Body of pancreas (tissue), 4 donors: Measurements from ENCODE around the gene JAG2. TPM values are rescaled to one million over a fixed set of nuclear protein-coding genes. Genes with fewer than 3 reads are reported as not detected.
A peak's percentile ranks its signal among the peaks of the same experiment; 100 is the strongest.

Source experiments
- ATAC-seq: fragments of 150-250 bp; one replicate; pipeline ENCODE4 v1.9.1; 2016
- DNase-seq, 4 donors: peaks; one replicate each; pipeline ENCODE4 v3.0.0-alpha.2; 2019
- H3K27ac ChIP-seq, 4 donors: fragments of 200-600 bp; sonication (generic); 1 replicate in 3 of 4; 2 replicates in 1 of 4; pipeline versions ENCODE4 v1.5.1 to v1.6.1; 2016 to 2019; ENCODE audit warnings: mild to moderate bottlenecking in 1 of 4, mixed read lengths in 1 of 4, moderate library complexity in 1 of 4
- H3K27me3 ChIP-seq, 2 donors: fragments of 200-600 bp; sonication (generic); one replicate each; pipeline ENCODE4 v1.6.0; 2016; ENCODE audit warnings: mild to moderate bottlenecking in 1 of 2
- H3K36me3 ChIP-seq, 2 donors: fragments of 200-600 bp; sonication (generic); replicated peaks in 1 of 2; 2 replicates each; pipeline ENCODE4 v1.5.1; 2016; ENCODE audit warnings: low read depth in 2 of 2; ENCODE audit not compliant: insufficient read depth in 1 of 2
- H3K4me1 ChIP-seq: fragments of 200-600 bp; sonication (generic); one replicate; pipeline ENCODE4 v1.6.0; 2016
- H3K4me3 ChIP-seq, 2 donors: fragments of 200-600 bp; sonication (generic); 1 replicate in 1 of 2; 2 replicates in 1 of 2; pipeline ENCODE4 v1.5.1; 2016 to 2019
- H3K9me3 ChIP-seq, 3 donors: fragments of 200-600 bp; sonication (generic); 1 replicate in 2 of 3; 2 replicates in 1 of 3; pipeline ENCODE4 v1.5.1; 2016
- CTCF ChIP-seq, 7 experiments: fragments of 450-650 bp in 4 of 7; fragments of 200-600 bp in 3 of 7; sonication (generic) in 3 of 7; IDR thresholded peaks; one replicate each; pipeline ENCODE4 v1.5.1; 2016 to 2019; ENCODE audit warnings: antibody characterized with exemption in 7 of 7
- POLR2A ChIP-seq, 3 donors: fragments of 450-650 bp; IDR thresholded peaks; one replicate each; pipeline ENCODE4 v1.6.1; 2016; ENCODE audit warnings: antibody characterized with exemption in 3 of 3, mild to moderate bottlenecking in 2 of 3
- WGBS, 2 donors: methylation state at CpG; one replicate each; pipeline ENCODE4 v1.1.5; 2017; 5-methylcytosine and 5-hydroxymethylcytosine counted together
- intact Hi-C: fragments of 100-400 bp; cut with DNase I; formaldehyde crosslinking; loops from one replicate; pipeline ENCODE4 v1.15.1; 2023
- total RNA-seq, 2 donors: library from RNA; depleted of rRNA; stranded (reverse); fragments of >200 nt; gene quantifications; one replicate each; pipeline ENCODE4 v1.1.0, GENCODE V29; 2016

JAG2 gene
- total RNA-seq, 2 donors from 2014 or later, result 13.5 to 36.3 TPM

GRCh38 chr14:105179191-105179590, 10.6 kb upstream of the JAG2 start:
- H3K36me3 ChIP-seq, result no peaks in the 10 kb centered on the region
- TF ChIP-seq CTCF (IDR thresholded peaks at IDR 0.05) (no peak), POLR2A (IDR thresholded peaks at IDR 0.05) (no peak)

GRCh38 chr14:105178868-105179140, 10.2 kb upstream of the JAG2 start:
- ATAC-seq, result no peak
- no peak overlapping the region for H3K4me3 ChIP-seq
- DNase-seq, result no peak
- TF ChIP-seq CTCF (IDR thresholded peaks at IDR 0.05), result no peak
- TF ChIP-seq POLR2A (IDR thresholded peaks at IDR 0.05), result no peak
- no peaks in the 10 kb centered on the region for H3K27me3 ChIP-seq
- H3K4me1 ChIP-seq, result peaks cover 70% of the 10 kb centered on the region
- H3K36me3 ChIP-seq, result no peaks in the 10 kb centered on the region
- WGBS, 2 donors, result 94 to 100% methylated on average over 2 to 11 of the region's 11 CpGs
- no peaks in the 10 kb centered on the region for H3K9me3 ChIP-seq
- H3K27ac ChIP-seq, result no peak overlapping the region
- intact Hi-C loops, result no loop called here

More at GRCh38 chr14:105179191-105179590, 10.6 kb upstream of the JAG2 start:
- Histone ChIP-seq H3K27me3 (no peaks in the 10 kb centered on the region), H3K4me3 (no peak overlapping the region), H3K4me1 (peaks cover 67% of the 10 kb centered on the region), H3K9me3 (no peaks in the 10 kb centered on the region), H3K27ac (no peak overlapping the region)
- intact Hi-C loops, result no loop called here
- WGBS, 2 donors, result 80 to 100% methylated on average over 3 to 8 of the region's 13 CpGs
- no peak for ATAC-seq
- DNase-seq, result no peak

- no peak for TF ChIP-seq POLR2A (IDR thresholded peaks at IDR 0.05)
- no peak for TF ChIP-seq CTCF (IDR thresholded peaks at IDR 0.05)
- no peak overlapping the region for H3K27ac ChIP-seq
- no peak for DNase-seq
- 83 to 89% methylated on average over 10 to 15 of the region's 19 CpGs for WGBS, 2 donors
- peaks cover 70% of the 10 kb centered on the region for H3K4me1 ChIP-seq
- intact Hi-C loops, result no loop called here
- no peak for ATAC-seq
- H3K9me3 ChIP-seq, result no peaks in the 10 kb centered on the region
- H3K27me3 ChIP-seq, result no peaks in the 10 kb centered on the region
- H3K4me3 ChIP-seq, result no peak overlapping the region
- no peaks in the 10 kb centered on the region for H3K36me3 ChIP-seq
Measured at GRCh38 chr14:105178069-105178867, 9.7 kb upstream of the JAG2 start.

- TF ChIP-seq CTCF (IDR thresholded peaks at IDR 0.05), result no peak
- no peak for TF ChIP-seq POLR2A (IDR thresholded peaks at IDR 0.05)
- H3K4me1 ChIP-seq, result peaks cover 67% of the 10 kb centered on the region
- H3K36me3 ChIP-seq, result no peaks in the 10 kb centered on the region
- DNase-seq, result peak; percentile 60 to 86 (median 80)
- H3K27ac ChIP-seq, result peak overlapping the region; percentile 75 to 93 (median 83)
- no peaks in the 10 kb centered on the region for H3K27me3 ChIP-seq
- H3K9me3 ChIP-seq, result no peaks in the 10 kb centered on the region
- intact Hi-C loops, result no loop called here
- peak; percentile 12 for ATAC-seq
- H3K4me3 ChIP-seq, result no peak overlapping the region
- 39% methylated on average over 11 of the region's 11 CpGs; no CpG with 5 or more reads in 1 of the 2 donors for WGBS, 2 donors
Measured at GRCh38 chr14:105177082-105177481, 8.5 kb upstream of the JAG2 start.

- Histone ChIP-seq H3K27ac (peak overlapping the region; percentile 75 to 93 (median 83)), H3K36me3 (no peaks in the 10 kb centered on the region), H3K27me3 (no peaks in the 10 kb centered on the region), H3K4me3 (no peak overlapping the region), H3K9me3 (no peaks in the 10 kb centered on the region), H3K4me1 (peaks cover 64% of the 10 kb centered on the region)
- 49% methylated on average over 14 of the region's 15 CpGs; no CpG with 5 or more reads in 1 of the 2 donors for WGBS, 2 donors
- intact Hi-C loops, result no loop called here
- DNase-seq, result peak in 3 of 4 donors; percentile 65 to 80 (median 72)
- ATAC-seq, result no peak
- no peak for TF ChIP-seq CTCF (IDR thresholded peaks at IDR 0.05)
- no peak for TF ChIP-seq POLR2A (IDR thresholded peaks at IDR 0.05)
Measured at GRCh38 chr14:105176513-105176912, 7.9 kb upstream of the JAG2 start.
